HG02970 (cell line): ENCODE measurements around the gene NXN.

Source experiments
- ATAC-seq: cut with Tn5 transposase; IDR thresholded peaks from one replicate; pipeline ENCODE4 v1.9.1; 2021; ENCODE audit warnings: mild to moderate bottlenecking, moderate library complexity, moderate number of reproducible peaks; ENCODE audit not compliant: unreplicated experiment, low FRiP score

Gene NXN

GRCh38 chr17:979539-980405 lies at the start of gene NXN:
NXN (minus strand) TSS chr17:979776.
- peak; percentile 70 for ATAC-seq

DNA sequence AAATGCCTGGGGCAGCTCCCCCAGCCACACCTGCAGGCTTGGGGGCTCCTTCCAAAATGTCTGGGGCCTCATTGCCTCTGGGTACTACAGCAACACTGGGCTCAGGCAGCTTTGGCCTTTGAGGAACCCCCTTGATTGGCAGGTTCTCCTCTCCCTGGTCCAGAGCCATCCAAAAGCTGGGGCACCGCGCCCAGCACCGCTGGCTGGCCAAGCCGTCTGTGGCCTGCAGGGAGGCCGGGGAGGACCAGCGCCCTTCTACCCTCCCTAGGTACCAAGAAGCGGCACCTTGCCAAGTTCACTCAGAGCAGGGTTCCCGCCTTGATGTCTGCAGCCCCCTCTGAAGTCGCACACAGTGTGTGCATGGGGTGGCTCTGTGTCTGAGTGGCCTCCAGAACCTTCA lies 47.5 kb upstream of the NXN start:
- no peak for ATAC-seq

DNA sequence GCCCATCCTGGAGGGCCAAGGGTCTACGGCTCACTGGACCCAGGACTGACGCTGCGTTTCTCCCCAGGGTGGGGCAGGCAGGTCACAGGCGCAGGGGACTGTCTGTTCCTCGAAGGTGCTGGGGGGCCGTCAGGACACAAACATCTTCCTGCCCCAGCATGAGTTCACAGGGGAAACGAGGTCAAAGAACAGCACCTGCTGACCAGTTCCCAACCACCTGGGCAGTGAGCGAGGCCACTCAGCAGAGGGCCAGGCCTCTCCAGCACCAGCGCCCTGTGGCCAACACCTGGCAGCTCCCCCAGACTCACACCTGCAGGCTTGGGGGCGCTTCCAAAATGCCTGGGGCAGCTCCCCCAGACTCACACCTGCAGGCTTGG lies 47.0 kb upstream of the NXN start:
- ATAC-seq = no peak

DNA sequence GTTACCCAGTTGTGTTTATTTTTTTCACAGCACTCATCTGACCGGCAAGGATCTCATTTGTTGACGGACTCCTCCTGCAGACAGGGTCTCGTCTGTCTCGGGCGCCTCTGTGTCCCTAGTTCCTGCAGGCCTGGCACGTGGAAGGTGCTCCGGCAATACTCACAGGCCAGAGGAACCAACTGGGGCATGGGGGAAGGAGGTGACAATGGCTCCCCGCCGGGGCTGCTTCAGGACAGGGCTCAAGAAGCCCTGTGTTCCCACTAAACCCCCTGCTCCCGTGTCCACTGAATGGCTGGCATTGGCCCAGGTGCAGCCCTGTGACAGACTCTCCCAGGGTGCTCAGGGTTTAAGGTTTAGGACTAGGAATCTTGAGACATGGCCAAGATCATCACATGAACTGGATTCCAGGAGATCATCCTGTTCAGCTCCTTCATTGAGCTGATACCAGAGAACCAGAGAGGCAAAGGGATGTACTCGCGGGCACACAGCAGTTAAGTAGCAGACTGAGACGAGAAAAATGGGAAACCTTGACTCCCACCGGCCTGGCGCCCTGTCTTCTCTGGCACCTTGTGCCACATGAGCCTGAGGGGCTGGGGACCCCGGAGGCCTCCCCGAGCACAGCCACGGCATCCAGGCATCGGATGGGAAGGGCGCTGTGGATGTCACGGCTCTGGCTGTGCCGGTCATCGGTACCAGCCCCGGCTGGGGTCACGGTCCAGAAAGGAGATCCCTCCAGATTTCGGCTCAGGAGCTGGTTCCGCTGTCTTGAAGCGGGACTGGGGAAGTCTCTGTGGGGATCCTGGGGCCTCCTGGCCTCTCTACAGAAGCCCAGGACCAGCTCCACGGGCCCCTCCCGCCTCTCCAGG lies 46.4 kb upstream of the NXN start:
- no peak for ATAC-seq

DNA sequence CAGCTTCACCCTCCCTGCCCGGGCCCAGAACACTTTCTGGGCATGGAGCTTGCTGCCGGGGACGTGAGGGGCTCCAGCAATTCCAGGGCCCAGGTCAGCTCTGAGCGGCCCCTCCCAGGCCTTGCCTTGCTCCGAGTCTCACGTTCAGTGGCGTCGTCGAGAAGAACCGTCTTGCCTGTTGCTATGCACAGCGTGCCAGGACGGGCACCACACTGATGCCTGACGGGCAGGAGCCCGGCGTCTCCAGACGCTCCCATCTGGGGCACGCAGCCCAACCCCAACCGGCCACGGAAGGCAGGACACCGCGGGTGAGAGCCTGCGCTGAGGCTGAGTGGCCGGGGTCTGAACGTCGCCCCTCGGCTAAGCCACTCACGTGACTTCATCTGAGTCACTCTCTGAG lies 44.5 kb upstream of the NXN start:
- ATAC-seq = no peak

DNA sequence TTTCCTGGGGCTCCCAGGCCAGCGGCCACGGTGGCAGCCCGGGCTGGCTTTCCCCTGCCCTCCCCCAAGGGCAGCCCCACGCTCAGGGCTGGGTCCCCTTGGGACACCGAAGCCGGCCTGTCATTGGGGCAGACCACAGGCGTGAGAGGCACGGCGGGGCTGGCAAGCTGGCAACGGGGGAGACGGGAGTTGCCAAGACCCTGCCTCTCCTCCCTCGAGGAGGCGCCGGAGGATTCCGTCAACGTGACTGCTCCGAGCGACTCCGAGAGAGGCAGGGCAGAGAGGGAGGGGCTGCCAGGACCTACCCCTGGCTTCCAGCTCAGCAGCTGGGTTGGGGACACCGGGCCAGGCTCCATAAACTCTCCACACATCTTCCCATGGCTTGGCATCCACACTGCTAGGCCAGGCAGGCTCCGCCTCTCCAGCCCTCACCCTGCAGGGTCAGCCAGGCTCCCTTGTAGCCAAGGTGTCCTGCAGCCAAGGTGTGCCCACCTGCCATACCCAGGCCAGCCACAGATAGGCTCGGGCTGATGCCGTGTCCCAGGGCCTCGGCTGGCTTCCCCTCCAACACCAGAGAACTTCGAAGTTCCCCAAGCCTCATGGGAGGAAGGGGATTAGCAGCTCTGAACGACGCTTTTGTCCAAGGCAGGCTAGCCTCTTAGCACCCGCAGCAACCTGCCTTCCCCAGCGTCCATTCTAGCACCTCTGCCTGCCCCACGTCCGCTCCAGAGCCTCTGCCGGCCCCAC lies 42.9 kb upstream of the NXN start:
- no peak for ATAC-seq

- no peak for ATAC-seq
These were observed 41.6 kb upstream of the NXN start for GRCh38 chr17:1021147-1021546.

DNA sequence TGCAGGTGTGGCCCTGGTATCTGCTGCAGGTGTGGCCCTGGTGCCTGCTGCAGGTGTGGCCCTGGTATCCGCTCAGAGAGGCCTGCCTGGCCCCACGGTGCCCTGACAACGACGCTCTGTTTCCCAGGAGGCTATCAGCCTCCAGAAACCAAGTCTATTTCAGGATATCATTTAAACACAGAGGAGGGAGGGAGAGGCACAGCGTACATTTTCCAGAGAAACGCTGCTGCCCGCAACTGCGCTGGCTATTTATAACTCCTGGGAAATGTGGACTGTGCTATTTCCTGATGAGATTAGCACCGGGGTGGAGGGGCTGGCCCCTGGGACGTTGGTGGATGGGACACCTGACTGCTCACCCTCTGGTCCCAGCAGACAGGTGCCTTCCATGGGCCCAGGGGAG lies 39.9 kb upstream of the NXN start:
- ATAC-seq = no peak

DNA sequence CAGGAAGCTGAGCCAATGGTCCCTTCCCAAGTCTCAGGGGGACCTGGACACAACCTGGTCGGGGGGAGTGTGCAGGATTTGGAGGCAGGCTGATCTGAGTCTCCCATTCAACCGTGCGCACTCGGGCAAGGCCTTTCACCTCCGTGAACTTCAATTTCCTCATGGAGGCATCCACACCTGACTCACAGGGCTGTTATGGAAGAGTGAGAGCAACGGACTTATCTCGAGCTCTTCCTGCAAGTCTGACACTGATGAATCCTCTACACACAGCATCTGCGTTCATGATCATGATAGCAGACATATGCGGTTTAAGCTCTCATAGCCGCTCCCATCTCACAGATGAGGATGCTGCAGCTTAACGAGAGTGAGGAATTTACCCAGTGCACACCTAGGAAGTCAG lies 39.0 kb upstream of the NXN start:
- ATAC-seq = no peak

DNA sequence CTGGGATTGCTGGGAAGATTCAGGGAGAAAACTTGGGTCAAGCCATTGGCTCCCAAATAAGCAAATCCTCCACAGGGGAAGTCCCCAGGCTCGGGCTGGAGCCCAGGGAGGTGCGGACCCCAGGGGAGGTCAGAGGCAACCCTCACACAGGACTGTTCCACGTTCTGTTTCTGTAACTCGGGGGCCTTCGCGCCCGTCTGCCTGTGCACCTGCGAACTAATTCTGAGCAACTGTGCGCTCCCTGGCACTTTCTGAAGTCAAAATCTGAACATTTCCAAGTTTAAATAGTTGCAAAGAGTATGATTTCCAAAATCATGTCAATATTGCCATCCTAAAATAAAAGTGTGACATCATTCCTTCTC lies 34.1 kb upstream of the NXN start:
- ATAC-seq = no peak

DNA sequence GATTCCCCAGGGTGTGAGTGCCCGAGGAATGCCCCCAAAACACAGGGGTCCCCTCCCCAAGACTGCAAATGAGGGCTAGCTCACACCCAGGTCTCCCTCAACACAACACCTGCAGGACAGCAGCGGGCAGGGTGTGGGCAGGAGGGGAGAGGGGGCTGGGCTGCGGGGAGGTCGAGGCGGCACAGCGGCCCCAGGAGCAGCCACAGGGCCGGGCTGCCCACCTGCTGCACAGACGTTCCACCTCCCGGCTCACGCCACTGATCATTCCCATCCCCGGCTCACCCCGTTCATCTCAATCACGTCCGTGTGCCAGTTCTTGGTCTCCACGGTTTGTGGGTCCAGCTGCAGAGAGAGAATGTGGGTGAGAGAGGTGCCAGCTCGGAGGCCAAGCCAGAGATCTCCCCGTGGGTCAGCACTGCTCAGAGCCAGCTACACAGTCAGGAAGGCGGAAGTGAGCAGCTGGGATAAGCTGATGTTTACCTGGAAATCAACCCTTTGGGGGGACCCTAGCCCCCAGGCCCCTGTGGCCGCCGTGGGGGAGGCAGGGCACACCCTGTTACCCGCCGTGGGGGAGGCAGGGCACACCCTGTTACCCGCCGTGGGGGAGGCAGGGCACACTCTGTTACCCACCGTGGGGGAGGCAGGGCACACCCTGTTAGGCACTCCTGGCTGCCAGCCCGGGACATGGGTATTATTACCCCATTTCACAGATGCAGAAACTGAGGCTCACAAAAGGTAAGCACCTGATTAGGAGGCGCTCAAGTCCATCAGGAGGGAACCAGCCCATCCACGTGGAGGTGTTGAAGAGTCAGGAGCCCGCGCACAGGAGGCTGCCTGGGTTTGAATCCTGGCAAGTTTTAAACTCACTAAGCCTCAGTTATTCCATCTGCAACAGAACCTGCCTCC lies 33.5 kb upstream of the NXN start:
- no peak for ATAC-seq

- ATAC-seq = no peak
These were observed 32.5 kb upstream of the NXN start for GRCh38 chr17:1011760-1012735.

DNA sequence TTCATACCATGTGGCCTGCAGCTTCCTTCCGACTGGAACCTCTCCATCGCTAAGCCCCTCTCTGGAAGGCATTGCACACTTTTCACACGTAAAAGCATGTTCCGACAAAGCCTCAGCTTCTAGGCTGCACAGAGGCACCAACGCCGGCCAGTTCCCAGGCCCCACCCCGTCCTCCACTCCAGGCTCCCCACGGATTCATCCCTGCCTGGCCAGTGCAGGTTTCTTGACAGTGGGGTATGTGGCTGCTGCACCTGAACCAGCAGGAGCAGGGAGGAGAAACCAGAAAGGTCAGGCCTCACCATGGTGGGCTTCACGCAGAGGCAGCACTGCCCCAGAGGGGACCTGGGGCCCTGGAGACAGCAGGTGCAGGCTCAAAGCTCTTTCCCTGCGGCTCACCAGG lies 31.6 kb upstream of the NXN start:
- ATAC-seq = no peak

DNA sequence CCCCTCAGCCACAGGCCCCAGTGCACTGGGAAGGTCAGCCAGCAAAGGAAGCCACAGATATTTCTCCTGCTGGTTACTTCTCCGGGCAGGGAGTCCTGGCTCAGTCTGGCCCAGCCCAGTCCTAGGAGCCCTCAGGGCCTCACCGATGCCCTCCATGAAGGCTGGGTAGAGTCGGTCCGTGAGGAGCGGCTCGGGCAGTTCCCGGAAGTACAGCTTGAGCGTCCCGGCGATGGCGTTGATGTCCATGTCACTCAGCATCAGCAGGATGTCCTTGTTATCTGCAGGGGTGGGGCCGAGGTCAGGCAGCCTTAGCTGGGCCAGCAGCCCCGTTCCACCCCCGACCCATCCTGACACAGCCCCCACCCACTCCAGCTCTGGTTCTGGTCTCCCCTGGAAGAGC lies 31.0 kb upstream of the NXN start:
- ATAC-seq = no peak

DNA sequence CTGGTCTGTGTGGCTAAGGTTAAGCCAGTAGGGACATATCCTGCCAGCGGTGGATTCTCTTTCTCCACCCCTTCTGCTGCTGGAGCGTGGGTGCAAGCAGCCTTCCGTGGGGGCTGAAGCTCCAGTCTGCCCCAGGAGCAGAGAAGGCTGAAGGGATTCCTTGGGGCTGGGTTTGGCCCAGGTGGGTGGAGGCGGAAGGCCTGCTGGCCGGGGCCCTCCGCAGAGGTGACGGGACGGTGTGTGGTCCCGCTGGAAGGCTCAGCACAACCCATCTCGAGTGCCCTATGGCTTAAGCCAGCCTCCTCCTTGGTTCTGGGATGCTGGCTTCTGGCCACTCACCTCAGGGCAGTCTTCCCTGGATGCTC lies 30.5 kb upstream of the NXN start:
- ATAC-seq = no peak

- ATAC-seq = no peak
These were observed 29.9 kb upstream of the NXN start for GRCh38 chr17:1009229-1010085.

DNA sequence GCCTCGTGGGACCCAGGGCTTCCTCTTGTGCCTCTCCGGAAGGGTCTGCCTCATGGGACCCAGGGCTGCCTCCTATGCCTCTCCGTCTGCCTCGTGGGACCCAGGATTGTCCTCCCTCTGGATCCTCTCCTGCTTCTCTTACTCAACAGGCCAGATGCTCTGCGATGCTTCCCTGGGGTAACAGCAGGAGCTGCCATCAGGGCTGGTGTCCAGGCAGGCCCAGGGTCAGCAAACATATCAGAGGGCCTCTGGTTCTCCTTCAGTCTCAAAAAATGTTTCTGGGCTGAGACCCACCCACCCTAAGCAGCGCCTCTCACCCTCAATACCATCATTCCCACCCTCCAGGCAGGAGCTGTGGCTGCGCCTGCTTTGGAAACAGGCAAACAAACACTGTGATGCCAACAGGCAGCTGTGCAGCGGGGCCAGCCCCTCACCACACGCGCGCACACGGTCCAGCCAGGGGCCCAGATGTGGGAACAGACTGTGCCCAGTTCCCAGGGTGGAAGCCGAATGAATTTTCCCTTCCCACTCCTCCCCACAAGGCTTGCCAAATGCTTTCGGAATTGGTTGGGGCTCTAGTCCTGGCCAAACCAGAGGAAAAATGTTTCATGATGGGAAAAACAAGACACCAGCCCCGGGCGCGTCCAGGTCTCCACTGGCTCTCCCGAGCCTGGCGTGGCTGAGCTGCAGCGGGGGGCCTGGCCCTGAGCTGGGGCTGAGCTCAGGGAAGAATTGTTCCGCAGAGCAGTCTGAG lies 28.6 kb upstream of the NXN start:
- ATAC-seq = no peak
